HCT116 (cell line): ENCODE results near the gene PHACTR4. TPM values are rescaled to one million over a fixed set of nuclear protein-coding genes. Genes with fewer than 3 reads are reported as not detected.

Experiments
- ATAC-seq: fragments of 200-7000 bp; cut with Tn5 transposase; 2 replicates; pipeline ENCODE4 v1.9.1; 2020; ENCODE audit warnings: mild to moderate bottlenecking, moderate library complexity
- BruUV-seq: library from RNA; stranded (reverse); fragments of 400-500 nt; replicated peaks from 2 replicates; lab custom pipeline; 2021; lab: Mats Ljungman, UMichigan
- CTCF ChIA-PET: fragments of 300-600 bp; sonication (Branson Sonifier 250); formaldehyde crosslinking; loops from one replicate; lab custom pipeline; 2021; ENCODE audit warnings: antibody characterized with exemption; lab: Charles Lee
- POLR2A ChIA-PET: fragments of 300-600, 350-600 bp; sonication (Branson Sonifier 250); formaldehyde crosslinking; loops from one replicate; lab custom pipeline; 2021; ENCODE audit warnings: antibody characterized with exemption; lab: Charles Lee
- RAD21 ChIA-PET, 2 experiments: fragments of 300-600 bp; sonication (Branson Sonifier 250); formaldehyde crosslinking; loops; one replicate each; lab custom pipeline; 2023; ENCODE audit warnings: low total read pairs in 2 of 2; ENCODE audit not compliant: uncharacterized antibody in 2 of 2, unreplicated experiment in 2 of 2, low non-redundant PET in 1 of 2; lab: Charles Lee
- DNase-seq: peaks from one replicate; pipeline ENCODE4 v3.0.0-alpha.2; 2010; ENCODE audit warnings: low read depth, low spot score
- H2AFZ ChIP-seq: fragments of 200-600 bp; shearing (Covaris generic), sonication (generic); 2 replicates; pipeline ENCODE4 v1.6.1; 2017; ENCODE audit warnings: low read depth, mixed run types, mixed read lengths, antibody characterized with exemption, low read length; ENCODE audit not compliant: poor library complexity, severe bottlenecking
- H3K27ac ChIP-seq: 2 replicates; pipeline ENCODE4 v1.5.1; 2012; ENCODE audit warnings: low read depth, low read length
- H3K27me3 ChIP-seq: fragments of 200-600 bp; sonication (generic); 2 replicates; pipeline ENCODE4 v1.6.1; 2016; ENCODE audit warnings: mixed run types, low read length, mixed read lengths; ENCODE audit not compliant: insufficient read depth
- H3K36me3 ChIP-seq, 2 experiments: fragments of 200-500 bp in 1 of 2; fragments of 200-600 bp in 1 of 2; sonication (Bioruptor generic) in 1 of 2; sonication (generic) in 1 of 2; 2 replicates each; pipeline versions ENCODE4 v1.5.1 to v1.6.1; 2014 to 2016; ENCODE audit warnings: low read length in 2 of 2, inconsistent platforms in 1 of 2, mixed read lengths in 1 of 2, mixed run types in 1 of 2; ENCODE audit not compliant: insufficient read depth in 2 of 2, control insufficient read depth in 1 of 2
- H3K4me1 ChIP-seq, 2 experiments: fragments of 200-600 bp in 1 of 2; sonication (generic) in 1 of 2; 2 replicates each; pipeline versions ENCODE4 v1.5.1 to v1.6.1; 2012 to 2017; ENCODE audit warnings: low read length in 2 of 2, inconsistent platforms in 1 of 2, mild to moderate bottlenecking in 1 of 2, mixed read lengths in 1 of 2, mixed run types in 1 of 2, moderate library complexity in 1 of 2; ENCODE audit not compliant: insufficient read depth in 2 of 2, control insufficient read depth in 1 of 2
- H3K4me2 ChIP-seq: fragments of 200-600 bp; sonication (generic); 2 replicates; pipeline ENCODE4 v1.6.1; 2017; ENCODE audit warnings: mixed run types, low read length, mixed read lengths
- H3K4me3 ChIP-seq, 2 experiments: fragments of 200-600 bp in 1 of 2; sonication (generic) in 1 of 2; replicated peaks in 1 of 2; 2 replicates each; pipeline ENCODE4 v1.5.1; 2011 to 2016; ENCODE audit warnings: low read length in 2 of 2, control low read depth in 1 of 2, low read depth in 1 of 2, mild to moderate bottlenecking in 1 of 2, mixed read lengths in 1 of 2, mixed run types in 1 of 2
- H3K79me2 ChIP-seq: fragments of 200-600 bp; sonication (generic); 2 replicates; pipeline ENCODE4 v1.6.1; 2017; ENCODE audit warnings: mild to moderate bottlenecking, mixed run types, low read length, moderate library complexity, mixed read lengths; ENCODE audit not compliant: insufficient read depth
- H3K9ac ChIP-seq: fragments of 200-600 bp; sonication (generic); 2 replicates; pipeline ENCODE4 v1.6.1; 2016; ENCODE audit warnings: low read length, mixed read lengths
- H3K9me2 ChIP-seq: fragments of 200-600 bp; sonication (generic), shearing (Covaris generic); 2 replicates; pipeline ENCODE4 v1.6.1; 2017; ENCODE audit warnings: mixed run types, mild to moderate bottlenecking, moderate library complexity; ENCODE audit not compliant: insufficient read depth
- H3K9me3 ChIP-seq, 2 experiments: fragments of 200-500 bp in 1 of 2; fragments of 200-600 bp in 1 of 2; sonication (Bioruptor generic) in 1 of 2; sonication (generic) in 1 of 2; 2 replicates each; pipeline ENCODE4 v1.6.1; 2014 to 2017; ENCODE audit warnings: low read length in 2 of 2, mixed read lengths in 2 of 2, inconsistent platforms in 1 of 2, low read depth in 1 of 2, mild to moderate bottlenecking in 1 of 2, mixed run types in 1 of 2, moderate library complexity in 1 of 2; ENCODE audit not compliant: control insufficient read depth in 1 of 2, insufficient read depth in 1 of 2
- H4K20me1 ChIP-seq: fragments of 200-600 bp; sonication (generic), shearing (Covaris generic); 2 replicates; pipeline ENCODE4 v1.6.1; 2017; ENCODE audit warnings: mixed run types, mild to moderate bottlenecking, moderate library complexity; ENCODE audit not compliant: insufficient read depth
- ATF3 ChIP-seq: IDR thresholded peaks from 2 replicates; pipeline ENCODE4 v1.6.1; 2012
- EZH2phosphoT487 ChIP-seq: fragments of 200-600 bp; IDR thresholded peaks from 2 replicates; pipeline ENCODE4 v1.6.1; 2018; ENCODE audit warnings: antibody characterized with exemption, borderline replicate concordance
- FOSL1 ChIP-seq: IDR thresholded peaks from 2 replicates; pipeline ENCODE4 v1.6.1; 2012; ENCODE audit warnings: low read depth
- JUND ChIP-seq: IDR thresholded peaks from 2 replicates; pipeline ENCODE4 v1.6.1; 2012
- POLR2AphosphoS5 ChIP-seq: IDR thresholded peaks from 2 replicates; pipeline ENCODE4 v1.6.1; 2011; ENCODE audit warnings: mild to moderate bottlenecking, low read depth, low read length, moderate library complexity
- RAD21 ChIP-seq: IDR thresholded peaks from 2 replicates; pipeline ENCODE4 v1.6.1; 2012; ENCODE audit warnings: low read depth, mild to moderate bottlenecking
- SIN3A ChIP-seq: IDR thresholded peaks from 2 replicates; pipeline ENCODE4 v1.6.1; 2012; ENCODE audit warnings: low read depth
- TCF7L2 ChIP-seq: IDR thresholded peaks from 2 replicates; pipeline ENCODE4 v1.7.0; 2011; ENCODE audit warnings: borderline replicate concordance, inconsistent platforms; ENCODE audit not compliant: insufficient read depth, insufficient read length; ENCODE audit errors: extremely low read depth
- YY1 ChIP-seq: IDR thresholded peaks from 2 replicates; pipeline ENCODE4 v1.6.1; 2011; ENCODE audit warnings: low read length, low read depth, moderate library complexity, mild to moderate bottlenecking; ENCODE audit not compliant: insufficient replicate concordance; ENCODE audit errors: extremely low read depth
- ZFX ChIP-seq: fragments of 450-650 bp; IDR thresholded peaks from 2 replicates; pipeline ENCODE4 v1.6.1; 2017
- ZNF274 ChIP-seq: fragments of 200-500 bp; sonication (Bioruptor generic); IDR thresholded peaks from 2 replicates; pipeline ENCODE4 v1.6.1; 2014; ENCODE audit warnings: mild to moderate bottlenecking, low read depth, low read length, inconsistent platforms
- intact Hi-C: fragments of 100-400 bp; cut with micrococcal nuclease; formaldehyde crosslinking; loops from 2 replicates; pipeline ENCODE4 v1.10.0; 2022
- total RNA-seq: library from RNA; stranded (reverse); gene quantifications from one replicate; pipeline ENCODE4 v1.2.1, GENCODE V29; 2021; ENCODE audit not compliant: unreplicated experiment
- TF ChIP-seq, protein P1 (sequence below), 3 experiments: fragments of 200-600 bp in 1 of 3; sonication (generic) in 1 of 3; IDR thresholded peaks in 2 of 3; conservative IDR thresholded peaks in 1 of 3; 2 replicates each; pipeline ENCODE4 v1.5.1; 2012 to 2017; ENCODE audit warnings: low read depth in 2 of 3, low read length in 2 of 3, antibody characterized with exemption in 1 of 3, borderline replicate concordance in 1 of 3, control low read depth in 1 of 3, mild to moderate bottlenecking in 1 of 3, mixed read lengths in 1 of 3, mixed run types in 1 of 3, moderate library complexity in 1 of 3; ENCODE audit not compliant: insufficient read depth in 1 of 3

Gene PHACTR4
- total RNA-seq, 1 experiment from 2014 or later = 36.0 TPM

DNA sequence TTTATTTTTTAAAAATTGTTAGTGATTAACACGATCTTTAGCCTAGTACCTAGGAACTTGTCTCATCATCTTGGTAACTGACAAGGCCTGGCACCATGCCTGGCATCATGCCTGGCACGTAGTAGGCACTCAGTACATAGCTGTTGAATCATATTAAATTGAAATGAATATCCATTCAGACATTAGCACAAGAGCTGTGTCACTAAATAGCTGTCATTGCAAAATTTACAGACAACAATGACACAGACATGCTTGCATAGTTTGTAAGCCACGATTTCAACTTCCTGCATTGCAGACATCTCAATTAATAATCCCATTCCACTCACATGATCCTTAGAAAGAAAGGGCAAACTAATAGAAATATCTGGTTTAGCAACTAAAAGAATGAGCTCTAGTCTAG is 15.4 kb upstream of the PHACTR4 start:
- CTCF ChIA-PET = interaction anchor here (0.7 to 0.9 kb wide), 2 partner anchors 137 to 523 kb away, joined by 3 read pairs; no protein-coding TSS in a partner anchor
- no peak for ATAC-seq

More for the DNA sequence above, 15.4 kb upstream of the PHACTR4 start:
- Histone ChIP-seq H3K79me2 (no peaks in the 10 kb centered on the region), H3K9me2 (no peaks in the 10 kb centered on the region), H2AFZ (no peak overlapping the region), H3K9me3 (no peaks in the 10 kb centered on the region), H3K27me3 (no peaks in the 10 kb centered on the region), H4K20me1 (no peaks in the 10 kb centered on the region), H3K4me2 (peak overlapping the region; percentile 26), H3K27ac (no peak overlapping the region; the same call in 1 of the 2 replicates), H3K4me3 (no peak overlapping the region), H3K36me3 (no peaks in the 10 kb centered on the region), H3K4me1 (peaks cover 27 to 41% of the 10 kb centered on the region in 2 experiments), H3K9ac (no peak overlapping the region)
- ChIA-PET RAD21 (no interaction called here), POLR2A (interaction anchor here (1.8 to 2.8 kb wide), 3 partner anchors 11 to 26 kb away, joined by 6 to 14 read pairs (median 8); partner anchors contain the start of genes MED18 and PHACTR4)
- intact Hi-C loops = loop anchor here (5.0 kb wide), 1 partner anchor 107 kb away; no protein-coding TSS in a partner anchor
- no peak for TF ChIP-seq SIN3A
- no peak for TF ChIP-seq ATF3
- TF ChIP-seq TCF7L2 = no peak
- no peak for TF ChIP-seq YY1
- TF ChIP-seq ZNF274 = no peak
- no peak for TF ChIP-seq JUND
- no peak for TF ChIP-seq FOSL1
- no peak for TF ChIP-seq EZH2phosphoT487
- TF ChIP-seq, protein P1, sequence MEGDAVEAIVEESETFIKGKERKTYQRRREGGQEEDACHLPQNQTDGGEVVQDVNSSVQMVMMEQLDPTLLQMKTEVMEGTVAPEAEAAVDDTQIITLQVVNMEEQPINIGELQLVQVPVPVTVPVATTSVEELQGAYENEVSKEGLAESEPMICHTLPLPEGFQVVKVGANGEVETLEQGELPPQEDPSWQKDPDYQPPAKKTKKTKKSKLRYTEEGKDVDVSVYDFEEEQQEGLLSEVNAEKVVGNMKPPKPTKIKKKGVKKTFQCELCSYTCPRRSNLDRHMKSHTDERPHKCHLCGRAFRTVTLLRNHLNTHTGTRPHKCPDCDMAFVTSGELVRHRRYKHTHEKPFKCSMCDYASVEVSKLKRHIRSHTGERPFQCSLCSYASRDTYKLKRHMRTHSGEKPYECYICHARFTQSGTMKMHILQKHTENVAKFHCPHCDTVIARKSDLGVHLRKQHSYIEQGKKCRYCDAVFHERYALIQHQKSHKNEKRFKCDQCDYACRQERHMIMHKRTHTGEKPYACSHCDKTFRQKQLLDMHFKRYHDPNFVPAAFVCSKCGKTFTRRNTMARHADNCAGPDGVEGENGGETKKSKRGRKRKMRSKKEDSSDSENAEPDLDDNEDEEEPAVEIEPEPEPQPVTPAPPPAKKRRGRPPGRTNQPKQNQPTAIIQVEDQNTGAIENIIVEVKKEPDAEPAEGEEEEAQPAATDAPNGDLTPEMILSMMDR (IDR thresholded peaks at IDR 0.05 in 2 of 3, conservative IDR thresholded peaks at IDR 0.05 in 1 of 3; ENCODE audit: borderline replicate concordance in 1 of 3, insufficient read depth in 1 of 3, low read depth in 2 of 3, low read length in 2 of 3) = no peak
- no peak for TF ChIP-seq ZFX
- TF ChIP-seq POLR2AphosphoS5 = no peak
- no peak for TF ChIP-seq RAD21
- no peak for DNase-seq
- BruUV-seq = no TSS peak
